IPS-18c (cell line): Measurements from ENCODE around the gene CD99.
"Not testable (repeated sequence)": the region's sequence is repeated elsewhere in the genome, so short reads cannot be mapped to it uniquely, and the experiment has no call there.

Experiments
- H3K4me3 ChIP-seq: 2 replicates; pipeline ENCODE4 v1.7.0; 2013; ENCODE audit warnings: low read depth, mild to moderate bottlenecking, low read length, moderate library complexity; ENCODE audit not compliant: insufficient read depth
- H3K9me3 ChIP-seq: one replicate; pipeline ENCODE4 v1.6.1; 2013; ENCODE audit warnings: mild to moderate bottlenecking, low read length, moderate library complexity; ENCODE audit not compliant: control insufficient read depth, insufficient read depth

Gene CD99

DNA sequence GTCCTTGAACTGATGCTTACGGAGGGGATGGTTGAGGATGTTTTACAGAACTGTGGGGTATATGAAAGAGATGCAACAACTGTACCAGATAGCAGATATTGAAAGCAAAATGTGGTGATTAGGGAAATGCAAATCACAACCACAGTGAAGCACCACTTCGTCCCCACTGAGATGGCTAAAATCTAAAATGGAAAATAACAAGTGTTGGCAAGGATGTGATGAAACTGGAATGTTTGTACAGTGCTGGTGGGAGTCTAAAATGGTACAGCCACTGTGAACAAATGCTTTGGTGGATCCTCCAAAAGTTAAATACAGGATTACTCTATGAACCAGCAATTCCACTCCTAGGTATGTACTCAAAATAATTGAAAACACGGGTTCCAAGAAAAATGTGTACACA is 83.7 kb downstream of the CD99 start:
- H3K4me3 ChIP-seq: no peak overlapping the region

DNA sequence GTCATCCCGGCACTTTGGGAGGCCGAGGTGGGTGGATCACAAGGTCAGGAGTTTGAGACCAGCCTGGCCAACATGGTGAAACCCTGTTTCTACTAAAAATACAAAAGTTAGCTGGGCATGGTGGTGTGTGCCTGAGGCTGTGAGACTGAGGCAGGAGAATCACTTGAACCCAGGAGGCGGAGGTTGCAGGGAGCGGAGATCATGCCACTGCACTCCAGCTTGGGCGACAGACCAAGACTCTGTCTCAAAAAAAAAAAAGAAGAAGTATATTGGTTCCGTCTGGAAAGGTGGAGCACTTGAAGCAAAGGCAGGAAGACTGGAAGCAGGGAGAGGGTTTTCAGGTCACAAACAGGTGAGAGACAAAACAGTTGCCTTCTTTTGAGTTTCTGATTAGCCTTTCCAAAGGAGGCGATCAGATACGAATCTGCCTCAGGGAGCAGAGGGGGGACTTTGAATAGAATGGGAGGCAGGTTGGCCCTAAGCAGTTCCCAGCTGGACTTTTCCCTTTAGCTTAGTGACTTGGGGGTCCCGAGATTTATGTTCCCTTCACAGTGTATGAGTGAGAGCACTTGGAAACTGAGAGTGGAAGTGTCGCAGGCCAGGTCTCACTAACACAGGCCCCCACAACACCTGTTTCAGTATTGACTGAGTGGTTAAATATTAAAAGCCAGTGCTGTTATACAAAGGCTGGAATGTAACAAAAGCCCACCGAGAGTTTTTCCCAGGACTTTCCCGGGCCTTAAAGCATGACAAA is 89.6 kb downstream of the CD99 start:
- not testable (repeated sequence) for H3K4me3 ChIP-seq, H3K9me3 ChIP-seq

More for the DNA sequence above, 83.7 kb downstream of the CD99 start:
- no peaks in the 10 kb centered on the region for H3K9me3 ChIP-seq

DNA sequence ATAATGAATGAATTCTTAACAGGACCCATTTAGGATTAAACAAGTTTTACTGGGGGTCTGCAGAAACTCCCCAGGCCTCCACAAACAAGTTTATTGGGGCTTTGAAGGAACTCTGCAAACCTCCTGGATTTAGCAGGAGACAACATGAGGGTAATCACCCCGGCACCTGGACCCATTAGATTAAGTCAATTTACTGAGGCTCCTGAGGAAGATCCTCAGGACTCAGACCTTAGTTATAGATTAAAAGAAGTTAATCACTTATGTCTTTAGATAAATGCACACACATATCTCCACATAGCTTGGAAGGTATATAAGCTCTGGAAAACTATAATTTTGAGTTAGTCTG is 90.1 kb downstream of the CD99 start:
- no peak overlapping the region for H3K4me3 ChIP-seq

DNA sequence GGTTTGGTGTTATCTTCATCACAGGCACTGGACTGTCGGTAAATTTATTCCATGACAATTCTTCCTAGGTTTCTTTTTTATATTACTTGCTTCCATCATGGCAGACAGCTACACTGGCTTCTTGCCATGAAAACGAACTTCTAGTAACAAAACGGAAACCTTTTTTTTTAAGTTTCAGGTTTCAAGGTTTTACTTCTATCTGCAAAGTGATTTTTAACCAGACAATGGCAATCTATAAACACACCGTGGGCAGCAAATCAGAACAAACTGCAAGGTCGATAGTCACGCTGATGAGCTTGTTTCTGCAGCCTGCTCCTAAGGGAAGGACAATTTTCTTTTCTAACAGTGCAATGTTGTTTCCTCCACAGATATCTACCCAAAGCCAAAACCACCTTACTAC is 90.6 kb downstream of the CD99 start:
- Histone ChIP-seq H3K9me3 (peaks cover 2% of the 10 kb centered on the region), H3K4me3 (no peak overlapping the region)

More for the DNA sequence above, 90.1 kb downstream of the CD99 start:
- peaks cover 2% of the 10 kb centered on the region for H3K9me3 ChIP-seq

DNA sequence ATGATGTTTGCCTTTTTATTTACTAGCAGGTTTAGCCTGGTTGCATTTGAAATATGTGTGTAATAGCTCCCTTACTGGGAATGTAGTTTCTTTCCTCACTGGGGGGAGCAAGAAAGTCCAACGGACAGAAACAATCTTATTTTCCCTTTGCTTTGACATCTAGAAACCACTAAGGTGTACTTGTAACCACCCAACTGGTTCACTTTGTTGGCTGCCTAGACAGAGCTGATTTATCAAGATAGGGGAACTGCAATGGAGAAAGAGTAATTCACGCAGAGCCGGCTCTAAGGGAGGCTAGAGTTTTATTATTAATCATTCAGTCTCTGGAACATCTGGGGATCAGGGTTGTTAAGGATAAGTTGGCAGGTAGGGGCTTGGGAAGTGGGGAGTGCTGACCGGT is 91.1 kb downstream of the CD99 start:
- Histone ChIP-seq H3K9me3 (peaks cover 2% of the 10 kb centered on the region), H3K4me3 (no peak overlapping the region)

DNA sequence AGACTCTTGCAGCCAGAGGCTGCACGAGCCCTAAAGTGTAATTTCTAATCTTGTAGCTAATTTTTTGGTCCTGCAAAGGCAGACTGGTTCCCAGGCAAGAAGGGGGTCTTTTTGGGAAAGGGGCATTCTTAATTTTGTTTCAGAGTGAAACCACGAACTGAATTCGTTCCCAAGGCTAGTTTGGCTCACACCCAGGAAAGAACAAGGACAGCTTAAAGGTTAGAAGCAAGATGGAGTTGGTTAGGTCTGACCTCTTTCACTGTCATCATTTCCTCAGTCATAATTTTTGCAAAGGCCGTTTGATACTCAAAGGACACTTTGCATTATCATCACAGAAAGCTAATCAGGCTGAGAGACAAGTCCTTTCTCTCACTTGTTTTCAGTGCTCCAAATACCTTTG is 91.7 kb downstream of the CD99 start:
- peaks cover 2% of the 10 kb centered on the region for H3K9me3 ChIP-seq
- H3K4me3 ChIP-seq: no peak overlapping the region

DNA sequence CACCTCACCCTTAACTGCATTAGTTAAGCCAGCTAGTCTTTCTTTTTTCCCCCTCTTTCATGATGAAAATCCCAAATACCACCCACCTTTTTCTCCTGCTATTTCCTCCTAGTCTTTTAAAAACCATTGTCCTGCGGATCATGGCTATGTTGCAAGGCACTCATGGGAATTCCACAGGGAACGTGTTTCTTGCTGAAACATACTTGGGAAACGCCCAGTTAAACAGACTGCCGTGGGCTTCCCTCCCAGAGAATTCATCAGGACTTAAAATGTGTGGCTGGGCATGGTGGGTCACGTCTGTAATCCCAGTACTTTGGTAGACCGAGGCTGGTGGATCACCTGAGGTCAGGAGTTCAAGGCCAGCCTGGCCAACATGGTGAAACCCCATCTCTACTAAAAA is 92.9 kb downstream of the CD99 start:
- Histone ChIP-seq H3K9me3 (peaks cover 2% of the 10 kb centered on the region), H3K4me3 (no peak overlapping the region)

DNA sequence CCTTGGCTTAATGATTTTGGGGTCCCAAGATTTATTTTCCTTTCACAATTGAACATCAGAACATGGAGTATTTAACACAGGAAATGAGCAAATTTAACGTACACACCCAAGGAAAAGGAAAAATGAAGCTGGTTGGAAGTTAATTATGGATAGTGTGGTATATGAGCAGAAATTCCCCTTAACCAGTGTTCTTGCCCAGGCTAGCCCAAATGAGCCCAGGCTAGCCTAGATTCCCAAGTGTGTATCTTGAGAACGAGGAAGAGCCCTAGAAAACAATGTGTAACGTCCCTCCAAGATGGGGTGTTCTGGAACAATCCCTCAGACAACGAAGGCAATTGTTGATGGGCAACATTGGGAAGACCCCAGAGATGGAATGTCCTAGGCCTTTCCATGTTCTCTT is 94.4 kb downstream of the CD99 start:
- Histone ChIP-seq H3K9me3 (peaks cover 2% of the 10 kb centered on the region), H3K4me3 (no peak overlapping the region)

DNA sequence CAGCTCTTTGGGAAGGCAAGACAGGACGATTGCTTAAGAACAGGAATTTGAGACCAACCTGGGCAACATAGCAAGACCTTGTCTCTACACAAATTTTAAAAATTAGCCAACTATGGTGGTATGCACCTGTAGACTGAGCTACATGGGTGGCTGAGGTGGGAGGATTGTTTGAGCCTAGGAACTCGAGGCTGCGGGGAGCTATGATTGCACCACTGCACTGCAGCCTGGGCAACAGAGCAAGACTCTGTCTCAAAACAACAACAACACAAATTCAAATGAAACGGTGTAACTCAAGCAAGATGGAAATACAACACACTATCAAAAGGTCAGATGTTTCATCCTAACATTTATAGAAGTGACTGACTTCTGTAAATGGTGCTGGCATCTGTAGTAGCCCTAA is 97.9 kb downstream of the CD99 start:
- H3K4me3 ChIP-seq: no peak overlapping the region
- H3K9me3 ChIP-seq: peaks cover 2% of the 10 kb centered on the region

DNA sequence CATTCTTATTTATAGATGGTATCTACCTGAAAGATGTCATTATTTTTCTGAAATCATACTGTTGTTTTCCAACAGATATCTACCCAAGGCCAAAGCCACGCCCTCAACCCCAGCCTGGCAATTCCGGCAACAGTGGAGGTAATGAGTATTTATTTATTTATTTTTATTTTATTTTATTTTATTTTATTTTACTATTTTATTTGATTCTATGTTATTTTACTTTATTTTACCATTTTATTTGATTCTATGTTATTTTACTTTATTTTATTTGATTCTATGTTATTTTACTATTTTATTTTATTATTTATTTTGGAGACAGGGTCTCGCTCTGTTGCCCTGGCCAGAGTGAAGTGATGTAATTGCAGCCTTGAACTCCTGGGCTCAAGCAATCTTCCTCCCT is 98.5 kb downstream of the CD99 start:
- H3K9me3 ChIP-seq: peaks cover 2% of the 10 kb centered on the region
- H3K4me3 ChIP-seq: no peak overlapping the region
